HCT116 (cell line): ENCODE measurements around the gene RNF145. TPM values are rescaled to one million over a fixed set of nuclear protein-coding genes. Genes with fewer than 3 reads are reported as not detected.

Source experiments
- ATAC-seq: fragments of 200-7000 bp; cut with Tn5 transposase; 2 replicates; pipeline ENCODE4 v1.9.1; 2020; ENCODE audit warnings: mild to moderate bottlenecking, moderate library complexity
- BruUV-seq: library from RNA; stranded (reverse); fragments of 400-500 nt; replicated peaks from 2 replicates; lab custom pipeline; 2021; lab: Mats Ljungman, UMichigan
- CTCF ChIA-PET: fragments of 300-600 bp; sonication (Branson Sonifier 250); formaldehyde crosslinking; loops from one replicate; lab custom pipeline; 2021; ENCODE audit warnings: antibody characterized with exemption; lab: Charles Lee
- POLR2A ChIA-PET: fragments of 300-600, 350-600 bp; sonication (Branson Sonifier 250); formaldehyde crosslinking; loops from one replicate; lab custom pipeline; 2021; ENCODE audit warnings: antibody characterized with exemption; lab: Charles Lee
- RAD21 ChIA-PET, 2 experiments: fragments of 300-600 bp; sonication (Branson Sonifier 250); formaldehyde crosslinking; loops; one replicate each; lab custom pipeline; 2023; ENCODE audit warnings: low total read pairs in 2 of 2; ENCODE audit not compliant: uncharacterized antibody in 2 of 2, unreplicated experiment in 2 of 2, low non-redundant PET in 1 of 2; lab: Charles Lee
- DNase-seq: peaks from one replicate; pipeline ENCODE4 v3.0.0-alpha.2; 2010; ENCODE audit warnings: low read depth, low spot score
- H2AFZ ChIP-seq: fragments of 200-600 bp; shearing (Covaris generic), sonication (generic); 2 replicates; pipeline ENCODE4 v1.6.1; 2017; ENCODE audit warnings: low read depth, mixed run types, mixed read lengths, antibody characterized with exemption, low read length; ENCODE audit not compliant: poor library complexity, severe bottlenecking
- H3K27ac ChIP-seq: 2 replicates; pipeline ENCODE4 v1.5.1; 2012; ENCODE audit warnings: low read depth, low read length
- H3K27me3 ChIP-seq: fragments of 200-600 bp; sonication (generic); 2 replicates; pipeline ENCODE4 v1.6.1; 2016; ENCODE audit warnings: mixed run types, low read length, mixed read lengths; ENCODE audit not compliant: insufficient read depth
- H3K36me3 ChIP-seq, 2 experiments: fragments of 200-500 bp in 1 of 2; fragments of 200-600 bp in 1 of 2; sonication (Bioruptor generic) in 1 of 2; sonication (generic) in 1 of 2; 2 replicates each; pipeline versions ENCODE4 v1.5.1 to v1.6.1; 2014 to 2016; ENCODE audit warnings: low read length in 2 of 2, inconsistent platforms in 1 of 2, mixed read lengths in 1 of 2, mixed run types in 1 of 2; ENCODE audit not compliant: insufficient read depth in 2 of 2, control insufficient read depth in 1 of 2
- H3K4me1 ChIP-seq, 2 experiments: fragments of 200-600 bp in 1 of 2; sonication (generic) in 1 of 2; 2 replicates each; pipeline versions ENCODE4 v1.5.1 to v1.6.1; 2012 to 2017; ENCODE audit warnings: low read length in 2 of 2, inconsistent platforms in 1 of 2, mild to moderate bottlenecking in 1 of 2, mixed read lengths in 1 of 2, mixed run types in 1 of 2, moderate library complexity in 1 of 2; ENCODE audit not compliant: insufficient read depth in 2 of 2, control insufficient read depth in 1 of 2
- H3K4me2 ChIP-seq: fragments of 200-600 bp; sonication (generic); 2 replicates; pipeline ENCODE4 v1.6.1; 2017; ENCODE audit warnings: mixed run types, low read length, mixed read lengths
- H3K4me3 ChIP-seq, 2 experiments: fragments of 200-600 bp in 1 of 2; sonication (generic) in 1 of 2; replicated peaks in 1 of 2; 2 replicates each; pipeline ENCODE4 v1.5.1; 2011 to 2016; ENCODE audit warnings: low read length in 2 of 2, control low read depth in 1 of 2, low read depth in 1 of 2, mild to moderate bottlenecking in 1 of 2, mixed read lengths in 1 of 2, mixed run types in 1 of 2
- H3K79me2 ChIP-seq: fragments of 200-600 bp; sonication (generic); 2 replicates; pipeline ENCODE4 v1.6.1; 2017; ENCODE audit warnings: mild to moderate bottlenecking, mixed run types, low read length, moderate library complexity, mixed read lengths; ENCODE audit not compliant: insufficient read depth
- H3K9ac ChIP-seq: fragments of 200-600 bp; sonication (generic); 2 replicates; pipeline ENCODE4 v1.6.1; 2016; ENCODE audit warnings: low read length, mixed read lengths
- H3K9me2 ChIP-seq: fragments of 200-600 bp; sonication (generic), shearing (Covaris generic); 2 replicates; pipeline ENCODE4 v1.6.1; 2017; ENCODE audit warnings: mixed run types, mild to moderate bottlenecking, moderate library complexity; ENCODE audit not compliant: insufficient read depth
- H3K9me3 ChIP-seq, 2 experiments: fragments of 200-500 bp in 1 of 2; fragments of 200-600 bp in 1 of 2; sonication (Bioruptor generic) in 1 of 2; sonication (generic) in 1 of 2; 2 replicates each; pipeline ENCODE4 v1.6.1; 2014 to 2017; ENCODE audit warnings: low read length in 2 of 2, mixed read lengths in 2 of 2, inconsistent platforms in 1 of 2, low read depth in 1 of 2, mild to moderate bottlenecking in 1 of 2, mixed run types in 1 of 2, moderate library complexity in 1 of 2; ENCODE audit not compliant: control insufficient read depth in 1 of 2, insufficient read depth in 1 of 2
- H4K20me1 ChIP-seq: fragments of 200-600 bp; sonication (generic), shearing (Covaris generic); 2 replicates; pipeline ENCODE4 v1.6.1; 2017; ENCODE audit warnings: mixed run types, mild to moderate bottlenecking, moderate library complexity; ENCODE audit not compliant: insufficient read depth
- ATF3 ChIP-seq: IDR thresholded peaks from 2 replicates; pipeline ENCODE4 v1.6.1; 2012
- CBX3 ChIP-seq: IDR thresholded peaks from 2 replicates; pipeline ENCODE4 v1.6.1; 2012; ENCODE audit warnings: low read depth
- CTCF ChIP-seq, 3 experiments: fragments of 200-600 bp in 1 of 3; sonication (generic) in 1 of 3; IDR thresholded peaks in 2 of 3; conservative IDR thresholded peaks in 1 of 3; 2 replicates each; pipeline ENCODE4 v1.5.1; 2012 to 2017; ENCODE audit warnings: low read depth in 2 of 3, low read length in 2 of 3, antibody characterized with exemption in 1 of 3, borderline replicate concordance in 1 of 3, control low read depth in 1 of 3, mild to moderate bottlenecking in 1 of 3, mixed read lengths in 1 of 3, mixed run types in 1 of 3, moderate library complexity in 1 of 3; ENCODE audit not compliant: insufficient read depth in 1 of 3
- ELF1 ChIP-seq: IDR thresholded peaks from 2 replicates; pipeline ENCODE4 v1.6.1; 2012; ENCODE audit warnings: low read depth, borderline replicate concordance
- EZH2 ChIP-seq: fragments of 200-600 bp; sonication (generic); IDR thresholded peaks from 2 replicates; pipeline ENCODE4 v1.6.1; 2017; ENCODE audit warnings: antibody characterized with exemption, mixed run types
- MAX ChIP-seq: IDR thresholded peaks from 2 replicates; pipeline ENCODE4 v1.6.1; 2012
- POLR2A ChIP-seq: IDR thresholded peaks from 2 replicates; pipeline ENCODE4 v1.7.0; 2011; ENCODE audit warnings: borderline replicate concordance; ENCODE audit not compliant: insufficient read depth, insufficient read length; ENCODE audit errors: extremely low read depth
- POLR2AphosphoS5 ChIP-seq: IDR thresholded peaks from 2 replicates; pipeline ENCODE4 v1.6.1; 2011; ENCODE audit warnings: mild to moderate bottlenecking, low read depth, low read length, moderate library complexity
- RAD21 ChIP-seq: IDR thresholded peaks from 2 replicates; pipeline ENCODE4 v1.6.1; 2012; ENCODE audit warnings: low read depth, mild to moderate bottlenecking
- SIN3A ChIP-seq: IDR thresholded peaks from 2 replicates; pipeline ENCODE4 v1.6.1; 2012; ENCODE audit warnings: low read depth
- TCF7L2 ChIP-seq: IDR thresholded peaks from 2 replicates; pipeline ENCODE4 v1.7.0; 2011; ENCODE audit warnings: borderline replicate concordance, inconsistent platforms; ENCODE audit not compliant: insufficient read depth, insufficient read length; ENCODE audit errors: extremely low read depth
- YY1 ChIP-seq: IDR thresholded peaks from 2 replicates; pipeline ENCODE4 v1.6.1; 2011; ENCODE audit warnings: low read length, low read depth, moderate library complexity, mild to moderate bottlenecking; ENCODE audit not compliant: insufficient replicate concordance; ENCODE audit errors: extremely low read depth
- ZBTB33 ChIP-seq: IDR thresholded peaks from 2 replicates; pipeline ENCODE4 v1.6.1; 2011; ENCODE audit warnings: mild to moderate bottlenecking, low read length, moderate library complexity; ENCODE audit not compliant: insufficient replicate concordance; ENCODE audit errors: extremely low read depth
- ZFX ChIP-seq: fragments of 450-650 bp; IDR thresholded peaks from 2 replicates; pipeline ENCODE4 v1.6.1; 2017
- ZNF274 ChIP-seq: fragments of 200-500 bp; sonication (Bioruptor generic); IDR thresholded peaks from 2 replicates; pipeline ENCODE4 v1.6.1; 2014; ENCODE audit warnings: mild to moderate bottlenecking, low read depth, low read length, inconsistent platforms
- intact Hi-C: fragments of 100-400 bp; cut with micrococcal nuclease; formaldehyde crosslinking; loops from 2 replicates; pipeline ENCODE4 v1.10.0; 2022
- total RNA-seq: library from RNA; stranded (reverse); gene quantifications from one replicate; pipeline ENCODE4 v1.2.1, GENCODE V29; 2021; ENCODE audit not compliant: unreplicated experiment

RNF145 gene
- total RNA-seq, 1 experiment from 2014 or later = 60.6 TPM

GRCh38 chr5:159128070-159128541, 81.2 kb downstream of the RNF145 start:
- no peaks in the 10 kb centered on the region for H3K79me2 ChIP-seq
- no peaks in the 10 kb centered on the region for H3K4me1 ChIP-seq
- no peak overlapping the region for H3K9ac ChIP-seq
- DNase-seq = no peak
- peaks cover 51% of the 10 kb centered on the region for H3K27me3 ChIP-seq
- H3K9me2 ChIP-seq = no peaks in the 10 kb centered on the region
- H3K4me2 ChIP-seq = no peak overlapping the region
- intact Hi-C loops = no loop called here
- ATAC-seq = no peak
- H3K9me3 ChIP-seq = no peaks in the 10 kb centered on the region
- H4K20me1 ChIP-seq = no peaks in the 10 kb centered on the region
- CTCF ChIA-PET = no interaction called here
- POLR2A ChIA-PET = no interaction called here
- H3K4me3 ChIP-seq = no peak overlapping the region
- RAD21 ChIA-PET = no interaction called here
- no TSS peak for BruUV-seq
- H3K27ac ChIP-seq = no peak overlapping the region
- H2AFZ ChIP-seq = no peak overlapping the region
- no peaks in the 10 kb centered on the region for H3K36me3 ChIP-seq
- no peak for TF ChIP-seq MAX
- no peak for TF ChIP-seq TCF7L2
- no peak for TF ChIP-seq ELF1
- no peak for TF ChIP-seq SIN3A
- no peak for TF ChIP-seq ZFX
- TF ChIP-seq POLR2A = no peak
- no peak for TF ChIP-seq EZH2
- TF ChIP-seq CTCF (IDR thresholded peaks at IDR 0.05 in 2 of 3, conservative IDR thresholded peaks at IDR 0.05 in 1 of 3; ENCODE audit: borderline replicate concordance in 1 of 3, insufficient read depth in 1 of 3, low read depth in 2 of 3, low read length in 2 of 3) = no peak
- no peak for TF ChIP-seq POLR2AphosphoS5
- TF ChIP-seq CBX3 = no peak
- no peak for TF ChIP-seq RAD21
- TF ChIP-seq ZBTB33 = no peak
- TF ChIP-seq YY1 = no peak
- no peak for TF ChIP-seq ATF3
- TF ChIP-seq ZNF274 = no peak
